Heart right ventricle (tissue), 16 donors: ENCODE data around the gene CFAP299. TPM values are rescaled to one million over a fixed set of nuclear protein-coding genes. Genes with fewer than 3 reads are reported as not detected.

Source experiments
- ATAC-seq, 8 donors: fragments of 200-7000 bp; cut with Tn5 transposase; one replicate each; pipeline ENCODE4 v1.9.1; 2020; ENCODE audit warnings: mild to moderate bottlenecking in 8 of 8, moderate library complexity in 8 of 8, moderate number of reproducible peaks in 1 of 8
- DNase-seq, 2 donors: peaks; one replicate each; pipeline ENCODE4 v3.0.0-alpha.2; 2020
- H3K27ac ChIP-seq, 10 donors: fragments of 200-600 bp; sonication (generic) in 2 of 10; one replicate each; pipeline versions ENCODE4 v1.5.0 to v1.8.0; 2020 to 2022; ENCODE audit warnings: mild to moderate bottlenecking in 3 of 10
- H3K27me3 ChIP-seq, 7 donors: fragments of 200-600 bp; one replicate each; pipeline ENCODE4 v1.8.0; 2021 to 2022; ENCODE audit warnings: mild to moderate bottlenecking in 2 of 7
- H3K36me3 ChIP-seq, 9 donors: fragments of 200-600 bp; sonication (generic) in 1 of 9; one replicate each; pipeline versions ENCODE4 v1.5.0 to v1.8.0; 2020 to 2022; ENCODE audit warnings: mild to moderate bottlenecking in 2 of 9
- H3K4me1 ChIP-seq, 9 donors: fragments of 200-600 bp; sonication (generic) in 1 of 9; one replicate each; pipeline versions ENCODE4 v1.5.0 to v1.8.0; 2020 to 2022; ENCODE audit warnings: mild to moderate bottlenecking in 4 of 9
- H3K4me3 ChIP-seq, 10 donors: fragments of 200-600 bp; sonication (generic) in 2 of 10; one replicate each; pipeline versions ENCODE4 v1.5.0 to v1.8.0; 2020 to 2022; ENCODE audit warnings: mild to moderate bottlenecking in 7 of 10, moderate library complexity in 2 of 10
- H3K9me3 ChIP-seq, 11 donors: fragments of 200-600 bp in 10 of 11; sonication (generic) in 2 of 11; one replicate each; pipeline versions ENCODE4 v1.5.0 to v1.8.0; 2013 to 2022; ENCODE audit warnings: mild to moderate bottlenecking in 2 of 11, control low read depth in 1 of 11, moderate library complexity in 1 of 11
- WGBS, 2 donors: extraction: QIAGEN DNeasy Blood & Tissue Kit; methylation state at CpG; one replicate each; pipeline ENCODE4 v1.1.7; 2013; ENCODE audit warnings: inconsistent platforms in 1 of 2; 5-methylcytosine and 5-hydroxymethylcytosine counted together
- intact Hi-C, 10 donors: fragments of 100-400 bp; cut with DNase I; formaldehyde crosslinking; loops; one replicate each; pipeline versions ENCODE4 v1.11.1 to v1.14.2; 2022
- polyA plus RNA-seq, 2 donors: library from polyadenylated mRNA; stranded (reverse); fragments of 200-250 nt; gene quantifications; one replicate each; pipeline ENCODE4 v1.2.3, GENCODE V29; 2013
- total RNA-seq, 10 donors: library from RNA; stranded (reverse); fragmentation: NEBNext Ultra II Directional in 3 of 10; extraction: Animal tissue kit (Norgen Biotek cat#: 25700) in 3 of 10; gene quantifications; one replicate each; pipeline versions ENCODE4 v1.2.1 to v1.2.4, GENCODE V29; 2021 to 2023
- TF ChIP-seq, protein P1 (sequence below), 9 donors: fragments of 200-600 bp; sonication (generic) in 2 of 9; IDR thresholded peaks; one replicate each; pipeline versions ENCODE4 v1.5.0 to v1.8.0; 2021 to 2022; ENCODE audit warnings: antibody characterized with exemption in 9 of 9, mild to moderate bottlenecking in 5 of 9, moderate library complexity in 1 of 9
- donor health status: Arrhythmogenic right ventricular cardiomyopathy.
- donor health status: ischemic (EF 13 %, LVEDD 7.1; RV severe dilation, severe dysfunction).
- donor health status: healthy with polysubstance abuse.
- donor health status: DM: no; HTN: yes; CAD: no.
- donor health status: DM: no; HTN: no; CAD: no.
- donor health status: ischemic (EF 25% LVEDD 6.9; RV normal size, moderate dysfunction).
- donor health status: ischemic (EF 25% LVEDD 5.7; RV mildly dilated, moderate dysfunction).
- donor health status: healthy.
- donor health status: DM: yes; HTN: yes; CAD: no.
- donor health status: Ischemic cardiomyopathy.
- donor health status: ischemic (EF 35%, LVEDD 5.7; RV mildly dilated, moderate dysfunction).
- donor health status: nonischemic (EF 11% LVEDD 7.7; RV severe dilation, severe dysfunction).
- donor health status: DM: yes; HTN: yes; CAD: no.
- donor health status: PGD.
- donor health status: ischemic (EF 29% LVEDD 5.4; RV normal size, mild dysfunction).
- donor health status: nonischemic (EF 23%, LVEDD 6.1; RV moderate dilation, normal function).

Gene CFAP299
- total and polyA plus RNA-seq, 12 donors = 0.93 TPM; not detected in 11

DNA sequence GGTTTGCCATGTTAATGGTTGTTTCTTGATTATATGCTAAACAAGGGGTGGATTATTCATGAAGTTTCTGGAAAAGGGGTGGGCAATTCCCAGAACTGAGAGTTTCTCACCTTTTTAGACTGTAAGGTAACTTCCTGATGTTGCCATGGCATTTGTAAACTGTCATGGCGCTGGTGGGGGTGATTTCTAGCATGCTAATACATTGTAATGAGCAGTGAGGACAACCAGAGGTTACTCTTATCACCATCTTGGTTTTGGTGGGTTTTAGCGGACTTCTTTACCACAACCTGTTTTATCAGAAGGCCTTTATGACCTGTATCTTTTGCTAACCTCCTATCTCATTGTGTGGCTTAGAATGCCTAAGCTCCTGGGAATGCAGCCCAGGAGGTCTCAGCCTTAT lies 81.5 kb downstream of the CFAP299 start:
- H3K27ac ChIP-seq = no peak overlapping the region
- ATAC-seq (no peak), DNase-seq (no peak)
- TF ChIP-seq, protein P1, sequence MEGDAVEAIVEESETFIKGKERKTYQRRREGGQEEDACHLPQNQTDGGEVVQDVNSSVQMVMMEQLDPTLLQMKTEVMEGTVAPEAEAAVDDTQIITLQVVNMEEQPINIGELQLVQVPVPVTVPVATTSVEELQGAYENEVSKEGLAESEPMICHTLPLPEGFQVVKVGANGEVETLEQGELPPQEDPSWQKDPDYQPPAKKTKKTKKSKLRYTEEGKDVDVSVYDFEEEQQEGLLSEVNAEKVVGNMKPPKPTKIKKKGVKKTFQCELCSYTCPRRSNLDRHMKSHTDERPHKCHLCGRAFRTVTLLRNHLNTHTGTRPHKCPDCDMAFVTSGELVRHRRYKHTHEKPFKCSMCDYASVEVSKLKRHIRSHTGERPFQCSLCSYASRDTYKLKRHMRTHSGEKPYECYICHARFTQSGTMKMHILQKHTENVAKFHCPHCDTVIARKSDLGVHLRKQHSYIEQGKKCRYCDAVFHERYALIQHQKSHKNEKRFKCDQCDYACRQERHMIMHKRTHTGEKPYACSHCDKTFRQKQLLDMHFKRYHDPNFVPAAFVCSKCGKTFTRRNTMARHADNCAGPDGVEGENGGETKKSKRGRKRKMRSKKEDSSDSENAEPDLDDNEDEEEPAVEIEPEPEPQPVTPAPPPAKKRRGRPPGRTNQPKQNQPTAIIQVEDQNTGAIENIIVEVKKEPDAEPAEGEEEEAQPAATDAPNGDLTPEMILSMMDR (IDR thresholded peaks at IDR 0.05) = no peak
- H3K4me1 ChIP-seq = no peaks in the 10 kb centered on the region
- H3K4me3 ChIP-seq = no peak overlapping the region
- 76 to 82% methylated on average over 2 of the region's 2 CpGs for WGBS, 2 donors
- no peaks in the 10 kb centered on the region for H3K9me3 ChIP-seq
- no peaks in the 10 kb centered on the region for H3K36me3 ChIP-seq
- intact Hi-C loops = no loop called here
- no peaks in the 10 kb centered on the region for H3K27me3 ChIP-seq

DNA sequence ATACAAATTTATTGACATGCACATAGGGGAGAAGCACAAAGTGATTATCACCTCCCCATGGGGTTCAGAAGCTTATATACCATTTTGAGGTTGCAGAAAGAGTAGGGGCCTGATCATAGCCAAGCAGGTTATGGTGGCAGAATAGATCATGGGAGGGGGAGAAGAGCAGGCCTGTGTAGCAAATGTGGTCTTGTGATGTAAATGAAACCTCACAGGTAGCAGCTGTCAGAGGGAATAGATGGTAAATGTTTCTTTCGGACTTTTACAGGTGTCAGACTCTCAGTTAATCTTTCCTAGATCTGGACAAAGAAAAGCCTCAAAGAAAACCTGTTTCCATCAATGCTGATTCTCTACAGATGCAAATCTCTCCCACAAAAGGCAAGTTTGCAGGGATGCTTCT lies 84.4 kb downstream of the CFAP299 start:
- TF ChIP-seq, protein P1 (IDR thresholded peaks at IDR 0.05) = no peak
- no peaks in the 10 kb centered on the region for H3K36me3 ChIP-seq
- H3K4me3 ChIP-seq = no peak overlapping the region
- H3K9me3 ChIP-seq = no peaks in the 10 kb centered on the region
- intact Hi-C loops = no loop called here
- no peak overlapping the region for H3K27ac ChIP-seq
- 50 to 60% methylated on average over 1 of the region's 1 CpG for WGBS, 2 donors
- no peak for ATAC-seq
- no peaks in the 10 kb centered on the region for H3K4me1 ChIP-seq
- no peak for DNase-seq
- H3K27me3 ChIP-seq = no peaks in the 10 kb centered on the region

DNA sequence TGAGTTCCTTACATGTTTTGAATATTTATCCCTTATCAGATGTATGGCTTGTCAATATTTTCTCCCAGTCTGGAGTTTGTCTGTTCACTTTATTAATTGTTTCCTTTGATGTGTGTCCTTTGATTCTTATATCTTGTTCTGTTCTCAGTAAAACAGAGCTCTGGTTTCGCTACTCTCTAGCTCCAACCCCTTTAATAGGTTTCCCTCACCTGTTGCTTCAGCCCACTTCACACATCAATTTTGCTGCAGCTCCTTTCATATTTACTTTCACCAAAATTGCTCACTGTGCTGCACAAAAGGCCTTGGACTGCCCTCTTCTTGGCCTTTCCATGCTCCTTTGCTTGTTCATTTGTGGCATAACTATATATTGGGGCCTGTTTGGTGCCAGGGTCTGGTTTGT lies 85.1 kb downstream of the CFAP299 start:
- ATAC-seq (no peak), DNase-seq (no peak)
- H3K27ac ChIP-seq = no peak overlapping the region
- no peaks in the 10 kb centered on the region for H3K36me3 ChIP-seq
- no peaks in the 10 kb centered on the region for H3K9me3 ChIP-seq
- intact Hi-C loops = no loop called here
- 79 to 92% methylated on average over 1 of the region's 1 CpG for WGBS, 2 donors
- H3K4me3 ChIP-seq = no peak overlapping the region
- TF ChIP-seq, protein P1 (IDR thresholded peaks at IDR 0.05) = no peak
- no peaks in the 10 kb centered on the region for H3K4me1 ChIP-seq
- H3K27me3 ChIP-seq = no peaks in the 10 kb centered on the region

DNA sequence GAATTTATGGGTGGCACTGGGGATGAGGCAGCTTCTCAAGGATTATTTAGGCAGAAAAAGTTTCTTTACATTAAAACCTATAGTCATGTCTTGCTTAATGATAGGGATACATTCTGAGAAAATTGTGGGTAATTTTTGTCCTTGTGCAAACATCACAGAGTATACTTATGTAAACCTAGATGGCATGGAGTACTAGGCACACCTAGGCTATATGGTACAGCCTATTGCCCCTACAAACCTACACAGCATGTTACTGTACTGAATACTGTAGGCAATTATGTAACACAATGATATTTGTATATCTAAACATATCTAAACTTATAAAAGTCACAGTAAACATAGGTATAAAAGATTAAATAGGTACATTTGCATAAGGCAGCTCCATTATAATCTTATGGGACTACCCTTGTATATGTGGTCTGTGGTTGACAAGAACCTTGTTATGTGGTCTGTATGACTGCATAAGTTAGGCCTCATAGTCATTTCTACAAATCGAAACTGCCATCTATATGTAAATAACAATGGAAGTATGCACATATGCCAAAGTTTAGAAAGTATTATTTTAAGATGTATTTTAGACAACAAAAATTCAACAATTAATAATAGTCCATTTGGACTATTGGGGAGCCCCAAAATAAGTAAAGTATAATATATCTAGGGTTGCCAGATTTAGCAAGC lies 87.3 kb downstream of the CFAP299 start:
- H3K9me3 ChIP-seq = no peaks in the 10 kb centered on the region
- H3K27me3 ChIP-seq = no peaks in the 10 kb centered on the region
- intact Hi-C loops = no loop called here
- H3K27ac ChIP-seq = no peak overlapping the region
- TF ChIP-seq, protein P1 (IDR thresholded peaks at IDR 0.05) = no peak
- 82 to 85% methylated on average over 1 of the region's 1 CpG for WGBS, 2 donors
- H3K36me3 ChIP-seq = no peaks in the 10 kb centered on the region
- H3K4me1 ChIP-seq = no peaks in the 10 kb centered on the region
- no peak overlapping the region for H3K4me3 ChIP-seq
- ATAC-seq (no peak), DNase-seq (no peak)
